HG02571 (cell line): ENCODE results near the gene DDX4.

Experiments
- ATAC-seq: cut with Tn5 transposase; IDR thresholded peaks from one replicate; pipeline ENCODE4 v1.9.1; 2021; ENCODE audit warnings: mild to moderate bottlenecking, moderate library complexity; ENCODE audit not compliant: unreplicated experiment

The DDX4 gene

DNA sequence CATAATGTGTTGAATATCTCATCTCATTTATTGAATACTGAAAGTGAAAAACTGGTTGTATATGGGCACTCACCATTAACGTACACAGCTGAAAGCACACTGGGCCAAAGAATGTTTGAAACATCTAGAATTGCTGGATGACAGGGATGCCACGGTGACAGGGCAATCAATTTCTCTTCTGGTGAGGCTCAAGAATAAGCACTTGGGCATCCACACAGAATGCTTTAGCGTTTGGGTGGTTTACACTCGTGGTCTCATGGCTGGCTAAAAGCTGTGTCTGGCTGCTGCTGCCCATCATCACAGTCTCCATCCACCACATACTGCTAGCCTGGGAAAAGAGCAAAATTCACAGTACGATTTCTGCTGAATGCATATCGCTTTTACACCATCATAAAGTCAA, 82.6 kb downstream of the DDX4 start:
- no peak for ATAC-seq

GRCh38 chr5:55821731-55822512, 84.1 kb downstream of the DDX4 start:
- ATAC-seq: no peak

DNA sequence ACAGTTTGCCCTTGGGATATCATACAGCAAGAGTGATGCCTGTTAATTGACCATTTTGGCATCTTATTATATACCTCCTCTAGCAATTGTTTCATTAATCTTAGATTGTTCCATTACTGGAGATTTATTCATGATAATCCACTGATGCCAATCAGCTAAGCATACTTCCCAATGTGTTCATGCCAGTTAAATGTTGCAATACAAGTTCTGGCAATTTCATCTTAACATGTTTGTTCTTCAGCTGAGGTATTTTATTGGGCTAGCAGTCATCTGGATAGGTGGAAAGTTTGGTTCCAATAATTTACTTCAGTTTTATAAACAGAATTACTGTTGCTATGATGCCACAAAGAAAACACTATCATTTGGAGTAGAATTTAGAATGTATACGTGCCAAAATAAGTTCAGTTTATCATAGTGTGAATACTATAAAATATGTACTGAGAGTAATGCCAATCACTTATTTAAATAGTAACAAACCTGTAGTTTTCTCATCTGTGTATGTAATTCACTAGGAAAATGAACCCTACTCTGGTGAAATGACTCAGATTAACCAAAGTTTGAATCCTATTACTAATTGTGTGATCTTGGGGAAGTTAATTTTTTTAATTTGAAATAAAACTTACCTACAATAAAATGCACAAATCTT, 85.4 kb downstream of the DDX4 start:
- ATAC-seq: no peak

DNA sequence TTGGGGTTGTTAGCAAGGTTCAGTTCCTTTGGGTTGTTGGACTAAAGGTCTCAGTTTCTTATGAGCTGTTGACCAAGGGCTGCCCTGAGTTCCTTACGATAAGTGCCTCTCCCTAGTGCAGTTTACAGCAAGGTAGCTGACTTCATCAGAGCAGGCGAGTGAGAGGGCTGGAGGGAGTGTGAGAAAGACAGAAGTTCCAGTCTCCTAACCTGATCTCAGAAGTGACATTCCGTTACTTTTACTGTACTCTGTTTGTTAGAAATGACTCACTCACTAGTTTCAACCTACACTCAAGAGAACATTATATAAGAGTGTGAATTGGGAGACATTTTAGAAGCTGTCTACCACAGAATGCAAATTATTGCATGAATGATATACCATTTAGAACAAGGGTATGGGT, 92.1 kb downstream of the DDX4 start:
- ATAC-seq: no peak

- no peak for ATAC-seq
Measured at GRCh38 chr5:55832446-55832845, 94.6 kb downstream of the DDX4 start.

DNA sequence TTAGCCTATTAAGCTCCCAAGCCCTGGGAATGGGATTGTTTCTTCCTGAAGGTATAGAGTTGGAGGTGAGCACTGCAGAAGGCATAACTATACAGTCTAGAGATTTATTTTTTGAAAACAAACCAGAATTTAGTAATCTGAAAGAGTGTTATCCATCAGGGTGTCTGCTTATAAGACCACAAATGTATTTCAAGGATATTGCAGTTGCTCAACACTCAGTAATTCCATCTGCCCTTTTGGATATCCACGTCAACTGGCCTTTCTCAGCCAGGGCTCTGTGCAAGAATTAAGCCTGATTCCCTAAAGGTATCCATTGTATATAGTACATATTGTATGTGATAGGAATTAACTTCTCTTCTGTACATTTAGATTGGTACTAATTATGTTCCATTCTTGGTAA, 98.3 kb downstream of the DDX4 start:
- no peak for ATAC-seq

DNA sequence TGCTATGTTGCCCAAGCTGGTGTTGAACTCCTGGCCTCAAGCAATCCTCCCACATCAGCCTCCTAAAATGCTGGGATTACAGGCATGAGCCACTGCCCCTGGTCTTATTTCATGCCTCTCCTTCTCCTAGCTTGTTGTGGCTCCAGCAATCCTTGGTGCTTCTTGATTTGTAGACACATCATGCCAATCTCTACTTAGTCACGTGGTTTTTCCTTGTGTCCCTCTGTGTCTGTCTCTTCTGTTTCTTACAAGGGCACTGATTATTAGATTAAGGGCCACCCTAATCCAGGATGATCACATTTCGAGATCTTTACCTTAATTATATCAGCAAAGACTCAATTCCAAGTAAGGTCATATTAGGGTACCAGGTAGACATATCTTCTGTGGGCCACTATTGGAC, 104.1 kb downstream of the DDX4 start:
- ATAC-seq: no peak

- ATAC-seq: no peak
Measured at GRCh38 chr5:55847837-55848236, 110.0 kb downstream of the DDX4 start.

GRCh38 chr5:55848783-55849182, 110.9 kb downstream of the DDX4 start:
- no peak for ATAC-seq

GRCh38 chr5:55850839-55851674, 113.2 kb downstream of the DDX4 start, which contains the start of gene IL31RA:
Gene IL31RA, plus strand, starts transcription at chr5:55851357. Its CDS starts 214 bp downstream, at chr5:55851571.
- no peak for ATAC-seq

DNA sequence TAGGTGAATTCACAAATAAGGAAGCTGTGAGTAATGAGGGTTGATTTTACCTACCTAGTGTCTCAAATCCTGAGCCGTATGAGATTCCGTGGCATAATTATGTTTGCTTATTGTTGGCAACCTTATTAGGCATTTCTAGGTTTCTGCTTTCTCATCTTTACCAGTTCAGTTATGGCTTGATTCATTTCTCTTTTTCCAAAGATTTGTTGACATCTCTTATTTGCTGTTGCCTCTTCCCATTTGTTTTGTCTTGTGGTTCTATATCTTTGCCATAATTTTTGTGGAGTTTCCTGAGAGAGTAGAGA, 113.8 kb downstream of the DDX4 start:
- no peak for ATAC-seq

DNA sequence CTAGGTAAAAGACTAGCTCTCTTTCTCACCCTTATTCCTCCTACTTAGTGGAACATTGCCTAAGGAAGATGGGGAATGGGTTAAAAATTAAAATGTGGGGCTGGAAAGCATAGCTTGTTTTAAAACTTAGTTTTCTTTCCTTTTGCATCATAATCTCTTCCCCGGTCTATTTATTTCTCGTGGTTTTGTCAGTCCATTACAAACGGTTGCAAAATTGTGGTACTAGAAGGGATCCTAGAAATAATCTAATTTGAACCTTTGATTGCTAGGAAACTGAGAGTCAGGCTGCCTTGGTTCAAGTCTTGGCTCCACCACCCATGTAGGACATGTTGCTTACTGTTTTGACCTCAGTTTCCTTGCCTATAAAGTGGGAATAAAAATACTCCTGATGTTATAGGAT, 114.6 kb downstream of the DDX4 start:
- ATAC-seq: no peak

DNA sequence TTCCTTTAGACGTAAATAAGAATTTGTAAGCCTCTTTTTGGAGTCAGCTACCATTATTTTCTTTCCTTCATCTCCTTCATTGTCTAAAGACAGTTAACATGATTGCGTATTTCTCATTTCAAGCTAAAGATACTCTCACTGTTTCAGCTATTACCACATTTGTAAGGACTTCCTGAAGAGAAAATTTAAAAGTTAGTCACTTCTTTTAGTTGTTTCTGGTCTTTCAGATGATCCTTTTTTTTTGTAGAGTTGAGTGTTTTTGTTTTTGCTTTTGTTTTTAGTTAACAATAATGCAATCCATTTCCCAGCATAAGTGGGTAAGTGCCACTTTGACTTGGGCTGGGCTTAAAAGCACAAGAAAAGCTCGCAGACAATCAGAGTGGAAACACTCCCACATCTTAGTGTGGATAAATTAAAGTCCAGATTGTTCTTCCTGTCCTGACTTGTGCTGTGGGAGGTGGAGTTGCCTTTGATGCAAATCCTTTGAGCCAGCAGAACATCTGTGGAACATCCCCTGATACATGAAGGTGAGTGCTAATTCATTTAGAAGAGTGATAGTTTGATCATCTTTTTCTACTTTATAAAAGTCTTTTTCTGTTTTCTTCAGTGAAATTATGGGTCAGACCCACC, 115.3 kb downstream of the DDX4 start:
- no peak for ATAC-seq

DNA sequence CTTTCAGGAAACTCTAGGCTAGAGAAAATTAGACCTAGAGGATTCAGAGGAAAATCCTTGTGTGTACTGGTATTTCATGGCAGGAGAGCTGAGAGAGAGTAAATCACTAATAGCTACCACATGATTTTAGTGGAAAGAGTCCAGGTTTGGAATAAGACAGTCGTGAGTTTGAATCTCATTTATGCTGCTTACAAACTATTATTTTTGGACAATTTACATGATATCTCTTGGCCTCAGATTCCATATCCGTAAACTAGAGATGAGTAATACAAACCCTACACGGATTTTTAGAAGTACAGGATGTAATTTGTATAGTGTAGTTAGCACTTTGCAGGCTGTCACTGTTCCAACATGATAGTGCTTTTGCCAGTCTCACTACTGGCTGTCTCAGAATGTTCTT, 116.0 kb downstream of the DDX4 start:
- ATAC-seq: no peak

- ATAC-seq: no peak
Measured at GRCh38 chr5:55855509-55855908, 117.6 kb downstream of the DDX4 start.

DNA sequence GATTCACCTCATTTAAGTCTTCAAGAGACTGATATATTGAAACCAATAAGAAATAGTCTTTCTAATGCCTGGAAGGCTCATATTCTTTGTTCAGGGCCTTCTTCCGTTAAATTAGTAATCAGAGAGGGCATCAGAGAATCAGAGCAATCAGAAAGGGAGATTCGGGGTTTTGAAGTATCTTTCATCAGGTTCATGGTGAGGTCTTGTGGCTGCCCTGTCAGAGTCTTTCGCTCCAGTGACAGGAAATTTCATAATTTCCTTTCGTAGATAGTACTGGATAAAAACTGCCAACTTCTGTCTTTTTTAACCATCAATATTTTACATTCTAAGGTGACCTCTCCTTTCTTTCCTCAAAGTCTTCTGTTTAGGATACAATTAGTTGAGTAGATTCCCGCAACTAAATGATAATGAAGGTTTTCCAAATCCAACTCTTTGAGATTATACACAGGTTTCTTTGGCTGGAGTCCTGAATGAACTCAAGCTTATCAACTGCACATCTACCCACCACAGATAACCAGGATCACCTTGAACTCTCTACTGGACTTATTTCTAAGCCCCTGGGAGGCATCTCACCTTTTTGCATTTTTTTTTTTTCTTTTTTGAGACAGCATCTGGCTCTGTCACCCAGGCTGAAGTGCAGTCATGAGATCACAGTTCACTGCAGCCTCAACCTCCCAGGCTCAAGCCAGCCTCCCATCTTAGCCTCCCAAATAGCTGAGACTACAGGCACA, 118.8 kb downstream of the DDX4 start:
- no peak for ATAC-seq

DNA sequence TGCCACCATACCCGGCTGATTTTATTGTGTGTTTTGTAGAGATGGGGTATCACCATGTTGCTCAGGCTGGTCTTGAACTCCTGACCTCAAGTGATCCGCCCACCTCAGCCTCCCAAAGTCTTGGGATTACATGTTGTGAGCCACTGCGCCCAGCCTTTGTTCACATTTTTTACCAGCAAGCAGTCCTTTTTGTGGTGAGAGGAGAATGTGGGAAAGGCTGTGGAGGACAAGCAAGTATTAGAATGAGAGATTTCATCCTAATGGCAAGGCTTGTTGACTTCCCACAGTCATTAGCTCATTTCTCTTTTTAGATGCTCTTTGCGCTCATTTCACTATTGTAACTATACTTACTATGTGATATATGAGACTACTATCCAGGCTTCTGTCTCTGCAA, 119.4 kb downstream of the DDX4 start:
- no peak for ATAC-seq

GRCh38 chr5:55858104-55858503, 120.2 kb downstream of the DDX4 start:
- ATAC-seq: no peak

DNA sequence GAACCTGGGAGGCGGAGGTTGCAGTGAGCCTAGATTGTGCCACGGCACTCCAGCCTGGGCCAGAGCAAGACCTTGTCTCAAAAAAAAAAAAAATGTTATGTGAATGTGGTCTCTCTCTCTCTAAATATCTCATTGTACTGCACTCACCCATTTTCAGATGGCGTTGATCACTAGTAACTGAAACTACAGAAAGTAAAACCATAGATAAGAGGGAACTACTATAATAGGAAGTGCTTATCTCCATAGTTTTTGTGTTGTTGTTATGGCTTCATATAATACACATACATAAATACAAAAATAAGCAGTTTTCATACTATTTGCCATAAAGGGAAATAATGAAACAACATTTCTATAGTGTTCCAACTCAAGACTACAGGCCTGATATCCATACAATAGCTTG, 122.4 kb downstream of the DDX4 start:
- ATAC-seq: no peak

DNA sequence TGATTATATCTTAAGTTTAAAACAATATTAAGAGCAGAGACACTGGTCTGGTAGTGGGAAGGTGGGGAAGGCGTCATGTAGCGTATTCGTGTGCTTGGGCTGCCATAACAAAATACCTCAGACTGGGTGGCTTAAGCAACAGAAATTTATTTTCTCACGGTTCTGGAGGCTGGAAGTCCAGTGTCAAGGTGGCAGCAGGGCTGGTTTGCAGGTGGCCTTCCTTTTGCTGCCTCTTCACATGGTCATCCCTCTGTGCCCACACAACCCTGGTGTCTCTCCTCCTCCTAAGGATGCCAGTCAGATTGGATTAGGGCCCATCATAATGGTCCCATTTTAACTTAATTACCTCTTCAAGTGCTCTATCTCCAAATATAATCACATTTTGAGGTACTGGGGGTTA, 122.8 kb downstream of the DDX4 start:
- no peak for ATAC-seq
